Omental fat pad (tissue), 4 donors: ENCODE measurements around the gene AKAP9. TPM values are rescaled to one million over a fixed set of nuclear protein-coding genes. Genes with fewer than 3 reads are reported as not detected.
"Not testable (repeated sequence)": the region's sequence is repeated elsewhere in the genome, so short reads cannot be mapped to it uniquely, and the experiment has no call there.

ENCODE experiments used
- ATAC-seq: fragments of 150-250 bp; one replicate; pipeline ENCODE4 v1.9.1; 2016; ENCODE audit warnings: mild to moderate bottlenecking, moderate library complexity; ENCODE audit not compliant: low FRiP score
- DNase-seq: peaks from one replicate; pipeline ENCODE4 v3.0.0-alpha.2; 2019; ENCODE audit warnings: low spot score
- total RNA-seq, 4 donors: library from RNA; depleted of rRNA; stranded (reverse); fragments of >200 nt; gene quantifications; one replicate each; pipeline ENCODE4 v1.1.0, GENCODE V29; 2016
- TF ChIP-seq, protein P1 (sequence below), 3 donors: fragments of 450-650 bp; IDR thresholded peaks; one replicate each; pipeline ENCODE4 v1.5.1; 2016 to 2017; ENCODE audit warnings: antibody characterized with exemption in 3 of 3, mild to moderate bottlenecking in 3 of 3, moderate library complexity in 2 of 3

The AKAP9 gene
- total RNA-seq, 4 donors from 2014 or later, result 44.4 to 73.9 (median 62.7) TPM

- TF ChIP-seq, protein P1, sequence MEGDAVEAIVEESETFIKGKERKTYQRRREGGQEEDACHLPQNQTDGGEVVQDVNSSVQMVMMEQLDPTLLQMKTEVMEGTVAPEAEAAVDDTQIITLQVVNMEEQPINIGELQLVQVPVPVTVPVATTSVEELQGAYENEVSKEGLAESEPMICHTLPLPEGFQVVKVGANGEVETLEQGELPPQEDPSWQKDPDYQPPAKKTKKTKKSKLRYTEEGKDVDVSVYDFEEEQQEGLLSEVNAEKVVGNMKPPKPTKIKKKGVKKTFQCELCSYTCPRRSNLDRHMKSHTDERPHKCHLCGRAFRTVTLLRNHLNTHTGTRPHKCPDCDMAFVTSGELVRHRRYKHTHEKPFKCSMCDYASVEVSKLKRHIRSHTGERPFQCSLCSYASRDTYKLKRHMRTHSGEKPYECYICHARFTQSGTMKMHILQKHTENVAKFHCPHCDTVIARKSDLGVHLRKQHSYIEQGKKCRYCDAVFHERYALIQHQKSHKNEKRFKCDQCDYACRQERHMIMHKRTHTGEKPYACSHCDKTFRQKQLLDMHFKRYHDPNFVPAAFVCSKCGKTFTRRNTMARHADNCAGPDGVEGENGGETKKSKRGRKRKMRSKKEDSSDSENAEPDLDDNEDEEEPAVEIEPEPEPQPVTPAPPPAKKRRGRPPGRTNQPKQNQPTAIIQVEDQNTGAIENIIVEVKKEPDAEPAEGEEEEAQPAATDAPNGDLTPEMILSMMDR (IDR thresholded peaks at IDR 0.05), result no peak
- no peak for ATAC-seq
- DNase-seq, result no peak
Observed at GRCh38 chr7:91959023-91959422, 18.4 kb downstream of the AKAP9 start.

DNA sequence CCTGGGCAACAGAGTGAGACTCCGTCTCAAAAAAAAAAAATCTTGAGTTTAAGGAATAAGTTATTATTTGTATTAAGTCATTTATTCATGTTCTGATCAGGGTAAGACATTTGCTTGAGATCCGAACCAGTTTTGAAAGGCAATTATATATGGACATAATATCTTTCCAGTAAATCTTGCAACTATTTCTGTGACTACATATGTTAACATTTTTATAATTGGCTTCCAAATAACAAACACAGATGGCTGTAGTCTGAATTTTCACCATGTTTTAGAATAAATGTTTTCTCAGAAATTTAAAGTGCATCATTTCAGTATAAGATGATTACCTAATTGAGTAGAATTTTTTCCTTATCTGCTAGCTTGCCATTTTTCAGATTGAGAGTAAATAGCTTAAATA, 21.2 kb downstream of the AKAP9 start:
- no peak for DNase-seq
- ATAC-seq, result no peak
- TF ChIP-seq, protein P1 (IDR thresholded peaks at IDR 0.05), result no peak

DNA sequence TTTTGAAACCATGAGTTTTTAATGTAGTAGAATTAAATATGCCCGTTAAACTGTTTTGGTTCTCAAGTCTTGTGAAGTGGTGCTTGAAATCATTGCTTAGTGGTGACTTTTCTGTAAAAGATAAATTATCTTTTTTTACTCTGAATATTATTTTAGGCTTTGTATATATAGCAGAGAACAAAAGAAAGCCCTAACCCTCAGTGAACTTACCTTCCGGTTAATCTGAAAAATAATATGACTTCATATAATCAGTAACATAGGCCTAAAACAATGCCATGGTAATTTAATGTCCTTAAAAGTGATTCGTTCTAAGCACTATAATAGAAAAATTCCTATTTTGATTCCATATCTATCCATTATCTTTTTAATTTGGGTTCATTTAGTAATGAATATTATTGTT, 21.8 kb downstream of the AKAP9 start:
- DNase-seq (no peak), ATAC-seq (no peak)
- TF ChIP-seq, protein P1 (IDR thresholded peaks at IDR 0.05), result no peak

- not testable (repeated sequence) for ATAC-seq, DNase-seq
Observed at GRCh38 chr7:91967513-91967912, 26.9 kb downstream of the AKAP9 start.

DNA sequence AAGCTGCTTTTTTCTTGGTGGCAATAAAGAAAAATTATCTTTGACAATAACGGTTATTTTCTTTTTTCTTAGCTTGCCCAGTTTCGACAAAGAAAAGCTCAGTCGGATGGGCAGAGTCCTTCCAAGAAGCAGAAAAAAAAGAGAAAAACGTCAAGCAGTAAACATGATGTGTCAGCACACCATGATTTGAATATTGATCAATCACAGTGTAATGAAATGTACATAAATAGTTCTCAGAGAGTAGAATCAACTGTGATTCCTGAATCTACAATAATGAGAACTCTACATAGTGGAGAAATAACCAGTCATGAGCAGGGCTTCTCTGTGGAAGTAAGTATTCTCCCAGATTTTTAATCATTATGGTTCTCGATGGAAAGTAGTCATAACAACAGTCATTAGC, 33.0 kb downstream of the AKAP9 start:
- DNase-seq, result no peak
- TF ChIP-seq, protein P1 (IDR thresholded peaks at IDR 0.05), result no peak
- no peak for ATAC-seq

DNA sequence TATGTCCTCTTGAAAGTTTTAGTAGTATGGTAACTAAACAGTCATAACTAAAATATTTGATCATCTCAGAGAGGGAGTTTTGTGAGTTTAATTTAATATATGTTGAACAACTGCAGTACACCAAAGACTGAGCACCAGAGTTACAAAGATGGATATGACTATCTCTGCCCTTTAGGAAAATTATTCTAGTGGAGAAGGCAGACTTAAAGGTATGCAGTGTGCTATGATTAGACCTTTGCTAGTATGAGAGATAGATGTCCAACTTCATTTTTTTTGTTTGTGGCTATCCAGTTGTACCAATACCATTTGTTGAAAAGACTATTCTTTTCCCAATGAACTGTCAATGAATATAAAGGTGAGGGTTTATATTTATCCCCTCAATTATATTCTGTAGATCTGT, 33.4 kb downstream of the AKAP9 start:
- TF ChIP-seq, protein P1 (IDR thresholded peaks at IDR 0.05), result no peak

DNA sequence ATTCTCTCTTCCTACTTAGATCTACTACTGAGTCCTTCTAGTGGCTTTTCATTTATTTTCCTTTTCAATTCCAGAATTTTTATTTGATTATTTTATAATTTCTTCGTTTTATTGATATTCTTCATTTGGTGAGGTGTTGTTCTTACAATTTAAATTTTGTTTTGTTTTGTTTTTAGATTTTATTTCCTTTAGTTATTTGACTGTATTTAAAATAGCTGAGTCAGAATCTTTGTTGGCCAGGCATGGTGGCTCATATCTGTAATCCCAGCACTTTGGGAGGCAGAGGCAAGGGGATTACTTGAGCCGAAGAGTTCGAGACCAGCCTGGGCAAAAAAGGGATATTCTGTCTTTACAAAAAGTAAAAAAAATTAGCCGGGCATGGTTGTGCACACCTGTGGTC, 36.1 kb downstream of the AKAP9 start:
- TF ChIP-seq, protein P1 (IDR thresholded peaks at IDR 0.05), result no peak
- ATAC-seq (no peak), DNase-seq (no peak)

More for the DNA sequence above, 33.4 kb downstream of the AKAP9 start:
- ATAC-seq (no peak), DNase-seq (no peak)

DNA sequence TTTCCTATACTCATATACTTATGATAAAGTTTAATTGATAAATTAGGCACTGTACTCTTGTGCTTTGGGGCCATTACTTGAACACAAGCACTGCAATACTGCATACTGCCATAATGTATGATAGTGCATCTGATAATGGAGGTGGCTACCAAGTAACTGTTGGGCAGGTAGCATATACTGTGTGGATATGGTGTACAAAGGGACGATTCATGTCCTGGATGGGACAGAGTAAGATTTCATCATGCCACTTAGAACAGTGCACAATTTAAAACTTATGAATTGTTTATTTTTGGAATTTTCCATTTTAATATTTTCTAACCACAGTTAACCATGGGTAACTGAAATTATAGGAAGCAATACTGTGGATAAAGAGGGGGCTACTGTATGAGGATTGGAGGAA, 38.9 kb downstream of the AKAP9 start:
- ATAC-seq (no peak), DNase-seq (no peak)
- TF ChIP-seq, protein P1 (IDR thresholded peaks at IDR 0.05), result no peak

DNA sequence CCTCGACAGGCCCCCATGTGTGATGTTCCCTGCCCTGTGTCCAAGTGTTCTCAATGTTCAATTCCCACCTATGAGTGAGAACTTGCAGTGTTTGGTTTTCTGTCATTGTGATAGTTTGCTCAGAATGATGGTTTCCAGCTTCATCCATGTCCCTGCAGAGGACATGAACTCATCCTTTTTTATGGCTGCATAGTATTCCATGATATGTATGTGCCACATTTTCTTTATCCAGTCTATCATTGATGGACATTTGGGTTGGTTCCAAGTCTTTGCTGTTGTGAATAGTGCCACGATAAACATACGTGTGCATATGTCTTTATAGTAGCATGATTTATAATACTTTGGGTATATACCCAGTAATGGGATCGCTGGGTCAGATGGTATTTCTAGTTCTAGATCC, 41.7 kb downstream of the AKAP9 start:
- DNase-seq, ATAC-seq: not testable (repeated sequence)
